Measurements from ENCODE around the gene NEURL1.

Gene NEURL1

GRCh38 chr10:103449208-103450144 is 44.0 kb upstream of the NEURL1 start:
- TF ChIP-seq ZFX (IDR thresholded peaks at IDR 0.05) = no peak
- no peak overlapping the region for H3K27ac ChIP-seq

DNA sequence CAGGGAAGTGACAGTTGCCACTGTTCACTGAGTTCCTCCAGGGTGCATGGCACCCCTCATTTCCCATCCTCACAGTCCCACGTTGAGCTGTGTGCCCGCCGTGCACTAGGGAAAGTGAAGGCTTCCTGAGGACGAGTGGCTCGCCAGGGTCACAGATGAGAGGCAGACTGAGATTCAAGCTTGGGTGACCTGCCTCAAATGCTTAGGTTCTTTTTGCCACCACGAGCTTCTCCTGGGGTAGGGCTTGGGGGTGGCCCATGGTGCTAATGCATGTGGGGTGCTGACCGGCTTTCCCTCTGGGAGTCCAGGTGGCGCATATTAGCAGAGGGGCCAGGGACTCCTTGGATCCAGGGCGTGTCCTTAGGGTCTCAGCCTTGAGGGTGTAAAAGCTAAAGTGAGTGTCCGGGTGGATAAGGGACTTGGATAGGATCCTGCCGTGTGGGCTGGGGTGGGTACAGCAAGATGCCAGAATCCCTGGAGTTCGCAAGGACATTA is 43.3 kb upstream of the NEURL1 start:
- H3K27ac ChIP-seq = no peak overlapping the region
- TF ChIP-seq CTCF (conservative IDR thresholded peaks at IDR 0.05) (no peak), ZFX (IDR thresholded peaks at IDR 0.05) (no peak)

GRCh38 chr10:103451091-103451813 is 42.3 kb upstream of the NEURL1 start:
- H3K27ac ChIP-seq = peak overlapping the region; percentile 17; the same call in 1 of the 2 replicates
- TF ChIP-seq ZFX (IDR thresholded peaks at IDR 0.05) = no peak
- no peak for TF ChIP-seq CTCF (conservative IDR thresholded peaks at IDR 0.05)

- H3K27ac ChIP-seq = peak within 1 kb of the TSS; percentile 17; the same call in 1 of the 2 replicates
- TF ChIP-seq ZFX (IDR thresholded peaks at IDR 0.05) (no peak), CTCF (conservative IDR thresholded peaks at IDR 0.05) (no peak)
Observed at GRCh38 chr10:103451831-103452505, 41.5 kb upstream of the NEURL1 start, which contains the start of gene CALHM2. Gene CALHM2 (minus strand): TSS chr10:103452370. CDS start chr10:103449941, 2,429 bp downstream.

DNA sequence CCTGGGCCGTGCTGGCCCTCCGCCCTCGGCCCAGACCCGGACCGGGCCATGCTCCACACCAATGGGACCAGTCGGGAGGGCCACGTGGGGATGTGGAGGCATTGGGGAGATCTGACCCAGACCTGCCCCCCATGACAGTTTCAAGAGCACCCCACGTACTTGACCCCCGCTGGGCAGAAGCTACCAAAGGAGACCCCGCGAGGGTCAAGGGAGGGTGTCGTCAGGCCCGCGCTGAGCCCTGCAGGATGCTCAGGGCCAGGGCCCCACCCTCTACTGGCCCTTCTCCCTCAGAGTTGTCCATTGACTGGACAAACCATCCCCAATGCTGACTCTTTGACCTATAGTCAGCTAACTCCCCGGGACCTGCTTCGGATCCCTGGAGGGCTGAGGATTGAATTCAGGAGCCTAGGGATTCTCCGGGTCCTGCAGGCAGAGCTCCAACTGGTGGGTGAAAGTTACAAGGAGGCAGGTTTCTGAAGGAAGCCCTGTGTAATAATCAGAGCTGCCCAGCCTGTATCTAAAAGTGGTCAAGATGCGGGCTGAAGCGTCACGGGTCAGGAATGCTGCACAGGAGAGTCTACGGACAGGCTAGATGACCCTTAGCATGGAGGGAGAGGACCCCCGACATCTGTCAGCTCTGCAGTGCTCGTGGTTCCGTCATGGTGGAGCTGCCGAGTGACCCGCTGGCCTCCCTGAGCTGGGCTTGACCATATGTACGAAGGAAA is 40.8 kb upstream of the NEURL1 start:
- H3K27ac ChIP-seq = no peak overlapping the region
- TF ChIP-seq ZFX (IDR thresholded peaks at IDR 0.05) (no peak), CTCF (conservative IDR thresholded peaks at IDR 0.05) (no peak)

GRCh38 chr10:103454026-103454425 is 39.5 kb upstream of the NEURL1 start:
- H3K27ac ChIP-seq = no peak overlapping the region

More at GRCh38 chr10:103454026-103454425, 39.5 kb upstream of the NEURL1 start:
- no peak for TF ChIP-seq CTCF (conservative IDR thresholded peaks at IDR 0.05)
- TF ChIP-seq ZFX (IDR thresholded peaks at IDR 0.05) = no peak

Measured in C4-2B (cell line).